GM12801 (cell line): ENCODE measurements around the gene ATAD3A.

Source experiments
- CTCF ChIP-seq: IDR thresholded peaks from one replicate; pipeline ENCODE4 v1.5.1; 2011; ENCODE audit warnings: control low read depth; ENCODE audit not compliant: insufficient read length; ENCODE audit errors: extremely low read depth

ATAD3A gene

GRCh38 chr1:1528301-1529267, 16.6 kb downstream of the ATAD3A start:
- TF ChIP-seq CTCF: no peak

- TF ChIP-seq CTCF: no peak
Measured at GRCh38 chr1:1529321-1529720, 17.4 kb downstream of the ATAD3A start.

GRCh38 chr1:1529936-1530335, 18.0 kb downstream of the ATAD3A start:
- TF ChIP-seq CTCF: no peak

GRCh38 chr1:1531947-1532346, 20.0 kb downstream of the ATAD3A start:
- TF ChIP-seq CTCF: no peak

GRCh38 chr1:1534401-1535154, 22.6 kb downstream of the ATAD3A start:
- TF ChIP-seq CTCF: no peak

- TF ChIP-seq CTCF: no peak
Measured at GRCh38 chr1:1535201-1536018, 23.4 kb downstream of the ATAD3A start.
